IMR-90 (cell line): ENCODE measurements around the gene CLDN10. TPM values are rescaled to one million over a fixed set of nuclear protein-coding genes. Genes with fewer than 3 reads are reported as not detected.

ENCODE experiments used
- ATAC-seq: fragments of 200-7000 bp; cut with Tn5 transposase; 2 replicates; pipeline ENCODE4 v1.9.1; 2020; ENCODE audit warnings: low read depth, mild to moderate bottlenecking, moderate library complexity
- BruUV-seq: library from RNA; stranded (reverse); fragments of 400-500 nt; replicated peaks from 2 replicates; lab custom pipeline; 2021; lab: Mats Ljungman, UMichigan
- CTCF ChIA-PET: fragments of 300-600 bp; formaldehyde crosslinking; extraction: SDS; loops from one replicate; lab custom pipeline; 2021; ENCODE audit warnings: antibody characterized with exemption; lab: Yijun Ruan, JAX
- POLR2A ChIA-PET: fragments of 300-600 bp; sonication (Branson Sonifier 250); formaldehyde crosslinking; loops from one replicate; lab custom pipeline; 2022; ENCODE audit warnings: antibody characterized with exemption; ENCODE audit not compliant: unreplicated experiment; lab: Charles Lee
- DNase-seq: peaks from one replicate; pipeline ENCODE4 v3.0.0; 2013
- H2AFZ ChIP-seq: replicated peaks from 2 replicates; pipeline ENCODE3; 2013; ENCODE audit warnings: low read length, mild to moderate bottlenecking; ENCODE audit not compliant: poor library complexity
- H2AK5ac ChIP-seq: 2 replicates; pipeline ENCODE4 v1.6.1; 2013; ENCODE audit warnings: low read depth, low read length, inconsistent platforms
- H2AK9ac ChIP-seq: replicated peaks from 2 replicates; pipeline ENCODE3; 2013; ENCODE audit warnings: mild to moderate bottlenecking, low read depth, low read length, moderate library complexity; ENCODE audit not compliant: poor library complexity
- H2BK120ac ChIP-seq: 2 replicates; pipeline ENCODE4 v1.6.1; 2013; ENCODE audit warnings: low read depth, low read length, inconsistent platforms
- H2BK15ac ChIP-seq: 3 replicates; pipeline ENCODE4 v1.6.1; 2013; ENCODE audit warnings: low read depth, low read length, inconsistent platforms
- H2BK20ac ChIP-seq: 2 replicates; pipeline ENCODE4 v1.6.1; 2013; ENCODE audit warnings: low read depth, mild to moderate bottlenecking, inconsistent platforms, low read length, moderate library complexity
- H2BK5ac ChIP-seq: 2 replicates; pipeline ENCODE4 v1.6.1; 2013; ENCODE audit warnings: mild to moderate bottlenecking, low read depth, low read length, inconsistent platforms; ENCODE audit not compliant: poor library complexity, severe bottlenecking
- H3K14ac ChIP-seq: replicated peaks from 2 replicates; pipeline ENCODE4 v1.6.1; 2013; ENCODE audit warnings: low read depth, low read length, inconsistent platforms
- H3K18ac ChIP-seq: 2 replicates; pipeline ENCODE4 v1.6.1; 2013; ENCODE audit warnings: low read depth, low read length, control low read depth
- H3K23ac ChIP-seq: 2 replicates; pipeline ENCODE4 v1.6.1; 2013; ENCODE audit warnings: low read depth, low read length, inconsistent platforms
- H3K27ac ChIP-seq: 2 replicates; pipeline ENCODE4 v1.5.1; 2013; ENCODE audit warnings: mild to moderate bottlenecking, control low read depth, low read length; ENCODE audit not compliant: insufficient read depth
- H3K27me3 ChIP-seq: 2 replicates; pipeline ENCODE4 v1.6.1; 2013; ENCODE audit warnings: low read length; ENCODE audit not compliant: control insufficient read depth, insufficient read depth
- H3K36me3 ChIP-seq: 2 replicates; pipeline ENCODE4 v1.6.1; 2013; ENCODE audit warnings: low read length, mixed read lengths; ENCODE audit not compliant: control insufficient read depth, insufficient read depth
- H3K4ac ChIP-seq: 2 replicates; pipeline ENCODE4 v1.6.1; 2013; ENCODE audit warnings: low read depth, low read length, inconsistent platforms
- H3K4me1 ChIP-seq: 2 replicates; pipeline ENCODE4 v1.6.1; 2013; ENCODE audit warnings: low read length, mixed read lengths; ENCODE audit not compliant: control insufficient read depth, insufficient read depth
- H3K4me2 ChIP-seq: 2 replicates; pipeline ENCODE4 v1.6.1; 2013; ENCODE audit warnings: low read depth, mild to moderate bottlenecking, control low read depth, low read length, moderate library complexity
- H3K4me3 ChIP-seq: 2 replicates; pipeline ENCODE4 v1.5.1; 2013; ENCODE audit warnings: low read depth, mild to moderate bottlenecking, control low read depth, low read length, moderate library complexity; ENCODE audit not compliant: insufficient read depth
- H3K56ac ChIP-seq: 2 replicates; pipeline ENCODE4 v1.6.1; 2013; ENCODE audit warnings: low read length, inconsistent platforms; ENCODE audit not compliant: insufficient read depth; ENCODE audit errors: extremely low read depth
- H3K79me1 ChIP-seq, 2 experiments: 2 replicates each; pipeline ENCODE4 v1.6.1; 2013; ENCODE audit warnings: low read length in 2 of 2, inconsistent platforms in 1 of 2, low read depth in 1 of 2
- H3K9ac ChIP-seq: 2 replicates; pipeline ENCODE4 v1.6.1; 2013; ENCODE audit warnings: low read depth, low read length, control low read depth
- H3K9me1 ChIP-seq: 2 replicates; pipeline ENCODE4 v1.6.1; 2013; ENCODE audit warnings: low read length, inconsistent platforms; ENCODE audit not compliant: insufficient read depth
- H3K9me3 ChIP-seq: 2 replicates; pipeline ENCODE4 v1.6.1; 2013; ENCODE audit warnings: low read length; ENCODE audit not compliant: control insufficient read depth, insufficient read depth
- H4K20me1 ChIP-seq: 2 replicates; pipeline ENCODE4 v1.6.1; 2013; ENCODE audit warnings: low read length, inconsistent platforms; ENCODE audit not compliant: insufficient read depth
- H4K5ac ChIP-seq: 2 replicates; pipeline ENCODE4 v1.6.1; 2013; ENCODE audit warnings: mild to moderate bottlenecking, low read depth, low read length, control low read depth
- H4K8ac ChIP-seq, 2 experiments: 2 replicates each; pipeline ENCODE4 v1.6.1; 2013; ENCODE audit warnings: low read depth in 2 of 2, low read length in 2 of 2, control low read depth in 1 of 2, inconsistent platforms in 1 of 2
- H4K91ac ChIP-seq: 2 replicates; pipeline ENCODE4 v1.6.1; 2013; ENCODE audit warnings: low read depth, low read length, inconsistent platforms; ENCODE audit not compliant: insufficient read depth
- BHLHE40 ChIP-seq: fragments of 150-350 bp; IDR thresholded peaks from 2 replicates; pipeline ENCODE4 v1.6.1; 2016; ENCODE audit warnings: mild to moderate bottlenecking, low read depth, low read length
- CEBPB ChIP-seq: IDR thresholded peaks from 2 replicates; pipeline ENCODE4 v1.6.1; 2012; ENCODE audit warnings: low read depth, low read length, improper control_type of control experiment
- CHD1 ChIP-seq: IDR thresholded peaks from 2 replicates; pipeline ENCODE4 v1.6.1; 2012; ENCODE audit warnings: low read depth, low read length, improper control_type of control experiment
- CTCF ChIP-seq: conservative IDR thresholded peaks from 2 replicates; pipeline ENCODE4 v1.5.1; 2012; ENCODE audit warnings: mild to moderate bottlenecking, low read depth, low read length, improper control_type of control experiment
- ELK1 ChIP-seq: fragments of 150-350 bp; IDR thresholded peaks from 2 replicates; pipeline ENCODE4 v1.6.1; 2016; ENCODE audit warnings: low read depth, mild to moderate bottlenecking, low read length, moderate library complexity, borderline replicate concordance
- FOS ChIP-seq: fragments of 150-350 bp; IDR thresholded peaks from 2 replicates; pipeline ENCODE4 v1.6.1; 2016; ENCODE audit warnings: low read depth, low read length
- MAFK ChIP-seq: IDR thresholded peaks from 2 replicates; pipeline ENCODE4 v1.6.1; 2012; ENCODE audit warnings: low read depth, low read length, improper control_type of control experiment
- MAZ ChIP-seq: IDR thresholded peaks from 2 replicates; pipeline ENCODE4 v1.6.1; 2012; ENCODE audit warnings: low read depth, mild to moderate bottlenecking, low read length, improper control_type of control experiment, moderate library complexity, borderline replicate concordance
- MXI1 ChIP-seq: IDR thresholded peaks from 2 replicates; pipeline ENCODE4 v1.6.1; 2012; ENCODE audit warnings: low read depth, mild to moderate bottlenecking, low read length, moderate library complexity, borderline replicate concordance
- NFE2L2 ChIP-seq: fragments of 150-350 bp; IDR thresholded peaks from 2 replicates; pipeline ENCODE4 v1.6.1; 2016; ENCODE audit warnings: low read depth, mild to moderate bottlenecking, low read length
- POLR2A ChIP-seq: IDR thresholded peaks from 2 replicates; pipeline ENCODE4 v1.6.1; 2012; ENCODE audit warnings: mild to moderate bottlenecking, low read depth, low read length
- RAD21 ChIP-seq: IDR thresholded peaks from 2 replicates; pipeline ENCODE4 v1.6.1; 2012; ENCODE audit warnings: low read length, improper control_type of control experiment
- RCOR1 ChIP-seq: IDR thresholded peaks from 2 replicates; pipeline ENCODE4 v1.6.1; 2012; ENCODE audit warnings: mild to moderate bottlenecking, low read length, improper control_type of control experiment; ENCODE audit not compliant: insufficient replicate concordance
- RFX5 ChIP-seq: IDR thresholded peaks from 2 replicates; pipeline ENCODE4 v1.8.0; 2012; ENCODE audit warnings: low read depth, mild to moderate bottlenecking, low read length, moderate library complexity
- SMC3 ChIP-seq: fragments of 150-350 bp; IDR thresholded peaks from 2 replicates; pipeline ENCODE4 v1.6.1; 2016; ENCODE audit warnings: low read depth, mild to moderate bottlenecking, antibody characterized with exemption, low read length, moderate library complexity
- USF2 ChIP-seq: fragments of 150-350 bp; IDR thresholded peaks from 2 replicates; pipeline ENCODE4 v1.6.1; 2017; ENCODE audit warnings: mild to moderate bottlenecking, antibody characterized with exemption, low read length, low read depth
- WGBS, 2 experiments: methylation state at CpG; one replicate each; pipeline versions ENCODE4 v1.1.5 to v1.1.7; 2013; ENCODE audit warnings: missing lambda C conversion rate in 2 of 2; ENCODE audit not compliant: insufficient read length in 1 of 2; ENCODE audit errors: extremely low coverage in 2 of 2; 5-methylcytosine and 5-hydroxymethylcytosine counted together
- dilution Hi-C: fragments of 300-500 bp; cut with HindIII; formaldehyde crosslinking; loops from one replicate; pipeline ENCODE4 v1.14.3; 2018; ENCODE audit warnings: low sequenced_read_pairs; ENCODE audit not compliant: unreplicated experiment
- in situ Hi-C: fragments of 300-500 bp; cut with MboI; formaldehyde crosslinking; loops from 3 replicates; pipeline ENCODE4 v1.14.3; 2019; ENCODE audit warnings: low sequenced_read_pairs, inconsistent platforms, mixed read lengths
- intact Hi-C: fragments of 100-400 bp; cut with micrococcal nuclease; formaldehyde crosslinking; loops from 2 replicates; pipeline ENCODE4 v1.10.0; 2022
- polyA plus RNA-seq, 3 experiments: library from polyadenylated mRNA; depleted of rRNA; stranded (reverse); fragments of >200 nt; gene quantifications; 2 replicates each; pipeline ENCODE4 v1.2.3, GENCODE V29; 2012; ENCODE audit warnings: low replicate concordance in 1 of 3
- total RNA-seq: library from RNA; depleted of rRNA; stranded (reverse); fragments of >200 nt; gene quantifications from 2 replicates; pipeline ENCODE4 v1.2.3, GENCODE V29; 2012

The CLDN10 gene
- total and polyA plus RNA-seq, 2 of the 4 experiments (the other 2 are of a cell fraction) = not detected

- H2BK15ac ChIP-seq = no peak overlapping the region
- WGBS, 2 experiments = no CpG with 5 or more reads among the region's 3 CpGs
- no peak overlapping the region for H2AK5ac ChIP-seq
- no peak overlapping the region for H2AK9ac ChIP-seq
- no peaks in the 10 kb centered on the region for H3K9me3 ChIP-seq
- no peak overlapping the region for H2BK20ac ChIP-seq
- intact Hi-C loops = no loop called here
- no peak overlapping the region for H3K9ac ChIP-seq
- no peak overlapping the region for H3K4ac ChIP-seq
- H3K56ac ChIP-seq = no peak overlapping the region
- CTCF ChIA-PET = no interaction called here
- no peak overlapping the region for H3K4me2 ChIP-seq
- no peak overlapping the region for H3K27ac ChIP-seq
- H3K36me3 ChIP-seq = peaks cover 38% of the 10 kb centered on the region
- H3K4me3 ChIP-seq = no peak overlapping the region
- BruUV-seq = no TSS peak
- H3K14ac ChIP-seq = no peak overlapping the region
- no peak overlapping the region for H2BK5ac ChIP-seq
- ATAC-seq (no peak), DNase-seq (peak; percentile 18)
- dilution Hi-C loops = no loop called here
- no peaks in the 10 kb centered on the region for H3K27me3 ChIP-seq
- H3K4me1 ChIP-seq = peaks cover 2% of the 10 kb centered on the region; the same call in 1 of the 2 replicates
- H2AFZ ChIP-seq = no peak overlapping the region
- TF ChIP-seq MXI1 = no peak
- no peak for TF ChIP-seq SMC3
- TF ChIP-seq NFE2L2 = no peak
- TF ChIP-seq ELK1 = no peak
- TF ChIP-seq RFX5 = no peak
- no peak for TF ChIP-seq RCOR1
- no peak for TF ChIP-seq MAFK
- no peak for TF ChIP-seq RAD21
- TF ChIP-seq CEBPB = no peak
- no peak for TF ChIP-seq POLR2A
- no peak for TF ChIP-seq MAZ
- TF ChIP-seq CHD1 = no peak
- TF ChIP-seq USF2 = no peak
- no peak for TF ChIP-seq FOS
- TF ChIP-seq BHLHE40 = no peak
- TF ChIP-seq CTCF = no peak
- in situ Hi-C loops = no loop called here
- no peak overlapping the region for H4K5ac ChIP-seq
- no peak overlapping the region for H4K8ac ChIP-seq
- POLR2A ChIA-PET = interaction anchor here (0.6 kb wide), 1 partner anchor 21 kb away, joined by 3 read pairs; no protein-coding TSS in a partner anchor
- H3K23ac ChIP-seq = no peak overlapping the region
- H2BK120ac ChIP-seq = no peak overlapping the region
- H4K91ac ChIP-seq = no peak overlapping the region
- H4K20me1 ChIP-seq = peaks cover 6% of the 10 kb centered on the region
- H3K18ac ChIP-seq = no peak overlapping the region
- peaks cover 16% of the 10 kb centered on the region for H3K9me1 ChIP-seq
- H3K79me1 ChIP-seq = peaks cover 0 to 5% of the 10 kb centered on the region in 2 experiments; a peak in 1 of 4 replicates
Measured at GRCh38 chr13:95604556-95604915, 52.0 kb downstream of the CLDN10 start.
